GM12878 (cell line): ENCODE data around the gene TMEM209. TPM values are rescaled to one million over a fixed set of nuclear protein-coding genes. Genes with fewer than 3 reads are reported as not detected.
"Not testable (repeated sequence)": the region's sequence is repeated elsewhere in the genome, so short reads cannot be mapped to it uniquely, and the experiment has no call there.

Experiments used
- ATAC-seq: fragments of 200-7000 bp; cut with Tn5 transposase; 3 replicates; pipeline ENCODE4 v1.9.1; 2020; ENCODE audit warnings: mild to moderate bottlenecking, moderate library complexity
- BruUV-seq: library from RNA; stranded (reverse); fragments of 400-500 nt; replicated peaks from 2 replicates; lab custom pipeline; 2021; lab: Mats Ljungman, UMichigan
- CTCF ChIA-PET: fragments of 300-600 bp; sonication (Branson Sonifier 250); formaldehyde crosslinking; extraction: SDS; loops from one replicate; lab custom pipeline; 2021; ENCODE audit warnings: inconsistent platforms; lab: Yijun Ruan, JAX
- POLR2A ChIA-PET: fragments of 350-600 bp; formaldehyde crosslinking; extraction: SDS; loops from one replicate; lab custom pipeline; 2021; ENCODE audit warnings: inconsistent platforms; lab: Charles Lee
- RAD21 ChIA-PET: fragments of 300-600 bp; sonication (Branson Sonifier 250); formaldehyde crosslinking; loops from one replicate; lab custom pipeline; 2023; ENCODE audit warnings: antibody characterized with exemption; ENCODE audit not compliant: unreplicated experiment; lab: Charles Lee
- SMC1A ChIA-PET: fragments of 300-600 bp; sonication (Branson Sonifier 250); formaldehyde crosslinking; loops from one replicate; lab custom pipeline; 2023; ENCODE audit not compliant: unreplicated experiment, uncharacterized antibody; lab: Charles Lee
- DNase-seq: peaks from one replicate; pipeline ENCODE4 v3.0.0-alpha.2; 2011; ENCODE audit warnings: low read depth, low spot score
- FAIRE-seq: peaks from 3 replicates; lab custom pipeline; 2011; peaks lifted over from hg19 to GRCh38; lab: Jason Lieb, UNC
- H2AFZ ChIP-seq: 2 replicates; pipeline ENCODE4 v1.6.0; 2011; ENCODE audit warnings: low read depth, low read length, control low read depth; ENCODE audit not compliant: control insufficient read depth
- H3K27ac ChIP-seq: 2 replicates; pipeline ENCODE4 v1.5.1; 2011; ENCODE audit warnings: control low read depth; ENCODE audit not compliant: control insufficient read depth, insufficient read depth
- H3K27me3 ChIP-seq, 2 experiments: replicated peaks in 1 of 2; 2 replicates each; pipeline versions ENCODE4 v1.6.0 to v1.6.1; 2011; ENCODE audit warnings: low read length in 1 of 2; ENCODE audit not compliant: control insufficient read depth in 2 of 2, insufficient read depth in 2 of 2
- H3K36me3 ChIP-seq, 2 experiments: 2 replicates each; pipeline ENCODE4 v1.5.1; 2011; ENCODE audit warnings: low read length in 1 of 2; ENCODE audit not compliant: control insufficient read depth in 2 of 2, insufficient read depth in 2 of 2
- H3K4me1 ChIP-seq: 2 replicates; pipeline ENCODE4 v1.6.1; 2011; ENCODE audit warnings: mild to moderate bottlenecking, low read length, moderate library complexity, mixed read lengths; ENCODE audit not compliant: control insufficient read depth, insufficient read depth
- H3K4me2 ChIP-seq: 2 replicates; pipeline ENCODE4 v1.6.0; 2011; ENCODE audit warnings: control low read depth; ENCODE audit not compliant: control insufficient read depth, insufficient read depth
- H3K4me3 ChIP-seq: fragments of 200-600 bp; sonication (generic); 2 replicates; pipeline ENCODE4 v1.5.1; 2016
- H3K79me2 ChIP-seq: 2 replicates; pipeline ENCODE4 v1.6.0; 2011; ENCODE audit warnings: low read length; ENCODE audit not compliant: control insufficient read depth, insufficient read depth
- H3K9ac ChIP-seq: 2 replicates; pipeline ENCODE4 v1.8.0; 2011; ENCODE audit warnings: low read length, control low read depth, mixed read lengths; ENCODE audit not compliant: control insufficient read depth, insufficient read depth
- H3K9me3 ChIP-seq: replicated peaks from 3 replicates; pipeline ENCODE4 v1.5.1; 2011; ENCODE audit warnings: mild to moderate bottlenecking, low read length; ENCODE audit not compliant: control insufficient read depth, insufficient read depth
- H4K20me1 ChIP-seq: 2 replicates; pipeline ENCODE4 v1.6.0; 2011; ENCODE audit not compliant: control insufficient read depth, insufficient read depth
- CEBPB ChIP-seq, 2 experiments: fragments of 150-350 bp in 1 of 2; IDR thresholded peaks; 2 replicates each; pipeline ENCODE4 v1.6.1; 2012 to 2014; ENCODE audit warnings: low read depth in 2 of 2, low read length in 2 of 2, borderline replicate concordance in 1 of 2, inconsistent platforms in 1 of 2
- EED ChIP-seq: sonication (generic); IDR thresholded peaks from 2 replicates; pipeline ENCODE4 v1.6.1; 2016; ENCODE audit warnings: antibody characterized with exemption, low read depth
- ESRRA ChIP-seq: IDR thresholded peaks from 2 replicates; pipeline ENCODE4 v1.6.1; 2012; ENCODE audit warnings: mild to moderate bottlenecking, low read length, improper control_type of control experiment
- IKZF2 ChIP-seq, 2 experiments: fragments of 450-650 bp; IDR thresholded peaks; 2 replicates each; pipeline ENCODE4 v1.6.1; 2017; ENCODE audit warnings: mild to moderate bottlenecking in 2 of 2, moderate library complexity in 2 of 2
- IRF4 ChIP-seq: IDR thresholded peaks from 2 replicates; pipeline ENCODE4 v1.6.1; 2011; ENCODE audit warnings: low read depth, low read length
- JUNB ChIP-seq: IDR thresholded peaks from 2 replicates; pipeline ENCODE4 v1.6.1; 2016; ENCODE audit warnings: antibody characterized with exemption, mild to moderate bottlenecking
- MEF2B ChIP-seq: fragments of 450-650 bp; IDR thresholded peaks from 2 replicates; pipeline ENCODE4 v1.6.1; 2018; ENCODE audit warnings: mild to moderate bottlenecking, moderate library complexity; ENCODE audit not compliant: partially characterized antibody, poor library complexity, severe bottlenecking
- NR2F1 ChIP-seq: fragments of 450-650 bp; conservative IDR thresholded peaks from 2 replicates; pipeline ENCODE4 v1.6.1; 2017; ENCODE audit warnings: mild to moderate bottlenecking
- PAX5 ChIP-seq: IDR thresholded peaks from 2 replicates; pipeline ENCODE4 v1.6.1; 2011; ENCODE audit warnings: low read depth, low read length, borderline replicate concordance
- RAD21 ChIP-seq: IDR thresholded peaks from 2 replicates; pipeline ENCODE4 v1.6.1; 2011; ENCODE audit warnings: mild to moderate bottlenecking, low read depth, low read length, moderate library complexity; ENCODE audit not compliant: insufficient read depth
- RB1 ChIP-seq: fragments of 450-650 bp; formaldehyde crosslinking; IDR thresholded peaks from 2 replicates; pipeline ENCODE4 v1.6.1; 2017; ENCODE audit warnings: mild to moderate bottlenecking, borderline replicate concordance
- SMC3 ChIP-seq: IDR thresholded peaks from 2 replicates; pipeline ENCODE4 v1.6.1; 2011; ENCODE audit warnings: low read length, improper control_type of control experiment, borderline replicate concordance
- ZBED1 ChIP-seq: IDR thresholded peaks from 2 replicates; pipeline ENCODE4 v1.6.1; 2016; ENCODE audit warnings: borderline replicate concordance
- WGBS: methylation state at CpG from one replicate; pipeline ENCODE4 v1.1.6; 2016; ENCODE audit warnings: low lambda C conversion rate; ENCODE audit not compliant: insufficient replicate concordance, insufficient coverage; ENCODE audit errors: missing lambda C conversion rate; 5-methylcytosine and 5-hydroxymethylcytosine counted together
- in situ Hi-C: fragments of 300-500 bp; cut with MboI; formaldehyde crosslinking; loops from 9 replicates; pipeline ENCODE4 v1.14.3; 2018; ENCODE audit warnings: mixed read lengths
- intact Hi-C: fragments of 100-400 bp; cut with micrococcal nuclease; formaldehyde crosslinking; loops from one replicate; pipeline ENCODE4 v1.14.2; 2022; ENCODE audit not compliant: unreplicated experiment
- polyA plus RNA-seq, 11 experiments: library from polyadenylated mRNA; depleted of rRNA in 4 of 11; unstranded in 6 of 11; stranded (reverse) in 5 of 11; fragments of >200 nt; fragmentation: Nextera tagmentation in 4 of 11; fragmentation: Illumina TruSeq in 1 of 11; extraction: Ambion mirVana in 4 of 11; extraction: Trizol in 1 of 11; gene quantifications; 1 replicate in 1 of 11; 2 replicates in 10 of 11; pipeline versions ENCODE4 v1.2.1 to v1.2.3, GENCODE V29; 2011 to 2016; ENCODE audit warnings: inconsistent platforms in 2 of 11, missing spikeins in 2 of 11, low read depth in 1 of 11
- total RNA-seq, 4 experiments: library from RNA; depleted of rRNA in 3 of 4; stranded (reverse); fragments of >200 nt in 3 of 4; fragmentation: Illumina TruSeq in 1 of 4; extraction: Trizol in 1 of 4; gene quantifications; 2 replicates each; pipeline versions ENCODE4 v1.2.1 to v1.2.3, GENCODE V29; 2013 to 2021
- TF ChIP-seq, protein P1 (sequence below), 3 experiments: IDR thresholded peaks in 2 of 3; conservative IDR thresholded peaks in 1 of 3; 2 replicates each; pipeline ENCODE4 v1.5.1; 2011; ENCODE audit warnings: low read depth in 3 of 3, low read length in 3 of 3, mild to moderate bottlenecking in 3 of 3, control low read depth in 2 of 3, moderate library complexity in 2 of 3, inconsistent platforms in 1 of 3, mixed read lengths in 1 of 3; ENCODE audit not compliant: control insufficient read depth in 2 of 3, insufficient read depth in 1 of 3; ENCODE audit errors: extremely low read depth in 1 of 3

TMEM209 gene
- total and polyA plus RNA-seq, 10 of the 15 experiments (the other 5 are each of a cell fraction or from before 2014, with no cell fraction given) = 22.1 to 41.2 (median 35.1) TPM

DNA sequence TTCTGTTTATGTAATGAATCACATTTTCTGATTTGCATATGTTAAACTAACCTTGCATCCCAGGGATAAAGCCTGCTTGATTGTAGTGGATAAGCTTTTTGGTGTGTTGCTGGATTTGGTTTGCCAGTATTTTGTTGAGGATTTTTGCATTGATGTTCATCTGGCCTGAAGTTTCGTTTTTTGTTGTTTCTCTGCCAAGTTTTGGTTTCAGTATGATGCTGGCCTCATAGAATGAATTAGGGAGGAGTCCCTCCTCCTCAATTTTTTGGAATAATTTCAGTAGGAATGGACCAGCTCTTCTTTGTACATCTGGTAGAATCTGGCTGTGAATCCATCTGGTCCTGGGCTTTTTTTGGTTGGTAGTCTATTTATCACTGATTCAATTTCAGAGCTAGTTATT is 38.3 kb upstream of the TMEM209 start:
- H3K27me3 ChIP-seq, in situ Hi-C loops, H3K27ac ChIP-seq, POLR2A ChIA-PET, H3K4me2 ChIP-seq, H3K9ac ChIP-seq, BruUV-seq, H4K20me1 ChIP-seq, H3K4me3 ChIP-seq, H3K4me1 ChIP-seq, H3K79me2 ChIP-seq, H3K9me3 ChIP-seq, DNase-seq, H2AFZ ChIP-seq, H3K36me3 ChIP-seq: not testable (repeated sequence)
- ChIA-PET SMC1A (interaction anchor here (0.6 to 1.9 kb wide), 22 partner anchors 14 to 588 kb away, joined by 3 to 16 read pairs (median 3); partner anchors contain the start of gene KLHDC10), CTCF (interaction anchor here (0.6 to 7.3 kb wide), 29 partner anchors 10 to 1256 kb away, joined by 3 to 62 read pairs (median 4); no protein-coding TSS in a partner anchor), RAD21 (interaction anchor here (0.7 to 4.4 kb wide), 5 partner anchors 76 to 515 kb away, joined by 3 to 32 read pairs (median 3); partner anchors contain the start of gene CEP41)
- FAIRE-seq (peak; percentile 64), ATAC-seq (peak; percentile 65)
- TF ChIP-seq EED (0 out of 2 replicates have a peak, but pooled peaks have one; percentile 33), IKZF2 (IDR thresholded peaks at IDR 0.05) (peak in 1 of 2 experiments; percentile 27; a peak in 1 of 4 replicates), JUNB (peak; percentile 69)
- 0% methylated on average over 1 of the region's 1 CpG for WGBS
- intact Hi-C loops = loop anchor here (5.0 kb wide), 6 partner anchors 69 to 589 kb away; partner anchors contain the start of gene MEST

DNA sequence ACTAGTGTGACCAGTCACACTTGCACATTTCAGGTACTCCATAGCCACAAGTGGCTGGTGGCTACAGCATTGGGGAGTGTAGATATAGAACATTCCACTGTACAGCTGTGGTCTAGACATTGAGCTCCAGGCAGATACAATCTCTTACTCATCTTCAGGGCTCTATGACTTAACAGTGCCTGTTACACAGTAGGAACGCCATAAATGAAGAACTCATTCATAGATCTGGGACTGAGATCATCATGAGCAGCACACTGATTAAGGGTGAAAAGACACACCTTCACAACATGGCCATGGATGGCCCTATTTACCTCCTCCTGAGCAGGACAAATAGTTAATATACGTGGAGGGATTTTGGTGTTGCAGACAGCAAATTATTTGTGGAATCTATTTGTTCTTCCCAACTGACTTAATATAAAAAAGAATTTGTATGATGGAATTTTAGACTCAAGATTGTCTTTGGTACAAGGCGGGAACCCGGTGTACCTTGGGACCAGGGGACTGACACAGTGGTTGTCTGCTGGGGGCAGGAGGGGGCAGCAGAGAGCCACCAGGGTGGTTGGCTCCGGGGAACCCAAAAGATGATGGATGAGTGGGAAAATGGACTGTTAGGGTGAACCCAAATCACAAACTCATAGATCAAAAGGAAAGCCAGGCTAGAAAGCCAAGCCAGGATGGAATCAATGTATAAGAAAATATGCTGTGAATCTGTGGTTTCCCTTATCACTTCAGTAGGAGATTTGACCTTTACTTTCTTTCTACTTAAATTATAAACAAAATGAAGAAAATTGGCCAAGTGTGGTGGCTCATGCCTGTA is 37.2 kb upstream of the TMEM209 start:
- H3K79me2 ChIP-seq = no peaks in the 10 kb centered on the region
- ATAC-seq (peak; percentile 99), FAIRE-seq (peak; percentile 92), DNase-seq (peak; percentile 17)
- no peaks in the 10 kb centered on the region for H3K9me3 ChIP-seq
- no peak overlapping the region for H3K9ac ChIP-seq
- POLR2A ChIA-PET = no interaction called here
- 37% methylated on average over 5 of the region's 5 CpGs for WGBS
- RAD21 ChIA-PET = interaction anchor here (0.9 to 4.4 kb wide), 4 partner anchors 171 to 516 kb away, joined by 3 to 32 read pairs (median 7); no protein-coding TSS in a partner anchor
- no TSS peak for BruUV-seq
- H4K20me1 ChIP-seq = no peaks in the 10 kb centered on the region
- no peak overlapping the region; the same call in 1 of the 2 replicates for H2AFZ ChIP-seq
- in situ Hi-C loops = no loop called here
- CTCF ChIA-PET = interaction anchor here (0.7 to 7.3 kb wide), 26 partner anchors 13 to 636 kb away, joined by 3 to 62 read pairs (median 4); no protein-coding TSS in a partner anchor
- SMC1A ChIA-PET = interaction anchor here (0.7 to 1.9 kb wide), 18 partner anchors 9 to 516 kb away, joined by 3 to 16 read pairs (median 4); partner anchors contain the start of gene KLHDC10
- no peaks in the 10 kb centered on the region for H3K4me1 ChIP-seq
- intact Hi-C loops = loop anchor here (1.0 to 5.0 kb wide), 10 partner anchors 12 to 590 kb away; partner anchors contain the start of gene MEST
- no peak overlapping the region for H3K4me2 ChIP-seq
- H3K27me3 ChIP-seq = no peaks in the 10 kb centered on the region
- H3K4me3 ChIP-seq = no peak overlapping the region
- no peak overlapping the region for H3K27ac ChIP-seq
- no peaks in the 10 kb centered on the region for H3K36me3 ChIP-seq
- no peak for TF ChIP-seq RB1
- TF ChIP-seq PAX5 = no peak
- no peak for TF ChIP-seq CEBPB (IDR thresholded peaks at IDR 0.05; ENCODE audit: borderline replicate concordance in 1 of 2, low read depth in 2 of 2, low read length in 2 of 2)
- no peak for TF ChIP-seq ZBED1
- TF ChIP-seq, protein P1, sequence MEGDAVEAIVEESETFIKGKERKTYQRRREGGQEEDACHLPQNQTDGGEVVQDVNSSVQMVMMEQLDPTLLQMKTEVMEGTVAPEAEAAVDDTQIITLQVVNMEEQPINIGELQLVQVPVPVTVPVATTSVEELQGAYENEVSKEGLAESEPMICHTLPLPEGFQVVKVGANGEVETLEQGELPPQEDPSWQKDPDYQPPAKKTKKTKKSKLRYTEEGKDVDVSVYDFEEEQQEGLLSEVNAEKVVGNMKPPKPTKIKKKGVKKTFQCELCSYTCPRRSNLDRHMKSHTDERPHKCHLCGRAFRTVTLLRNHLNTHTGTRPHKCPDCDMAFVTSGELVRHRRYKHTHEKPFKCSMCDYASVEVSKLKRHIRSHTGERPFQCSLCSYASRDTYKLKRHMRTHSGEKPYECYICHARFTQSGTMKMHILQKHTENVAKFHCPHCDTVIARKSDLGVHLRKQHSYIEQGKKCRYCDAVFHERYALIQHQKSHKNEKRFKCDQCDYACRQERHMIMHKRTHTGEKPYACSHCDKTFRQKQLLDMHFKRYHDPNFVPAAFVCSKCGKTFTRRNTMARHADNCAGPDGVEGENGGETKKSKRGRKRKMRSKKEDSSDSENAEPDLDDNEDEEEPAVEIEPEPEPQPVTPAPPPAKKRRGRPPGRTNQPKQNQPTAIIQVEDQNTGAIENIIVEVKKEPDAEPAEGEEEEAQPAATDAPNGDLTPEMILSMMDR (IDR thresholded peaks at IDR 0.05 in 2 of 3, conservative IDR thresholded peaks at IDR 0.05 in 1 of 3; ENCODE audit: control insufficient read depth in 2 of 3, extremely low read depth in 1 of 3, insufficient read depth in 1 of 3, low read depth in 3 of 3, low read length in 3 of 3) = peak; percentile 77 to 94 (median 85)
- TF ChIP-seq MEF2B = no peak
- no peak for TF ChIP-seq NR2F1
- no peak for TF ChIP-seq ESRRA
- TF ChIP-seq RAD21 = peak; percentile 96
- peak; percentile 92 for TF ChIP-seq SMC3
- 0 out of 2 replicates have a peak, but pooled peaks have one; percentile 36 for TF ChIP-seq IRF4
